SIG-M5 treated with dmso at 0.1 percent for 504 hours (cell line): Measurements from ENCODE around the gene CABCOCO1.

Experiments
- DNase-seq: peaks from one replicate; lab custom pipeline; 2025; ENCODE audit not compliant: unreplicated experiment; lab: John Stamatoyannopoulos, UW

CABCOCO1 gene

GRCh38 chr10:61754587-61755550 lies 92.1 kb downstream of the CABCOCO1 start:
- DNase-seq: no peak

GRCh38 chr10:61757001-61757400 lies 94.3 kb downstream of the CABCOCO1 start:
- DNase-seq: no peak

- no peak for DNase-seq
Observed at GRCh38 chr10:61757525-61758397, 95.0 kb downstream of the CABCOCO1 start.

GRCh38 chr10:61758433-61758832 lies 95.7 kb downstream of the CABCOCO1 start:
- no peak for DNase-seq

- no peak for DNase-seq
Observed at GRCh38 chr10:61759751-61760150, 97.0 kb downstream of the CABCOCO1 start.

- no peak for DNase-seq
Observed at GRCh38 chr10:61760943-61761824, 98.5 kb downstream of the CABCOCO1 start.

- DNase-seq: no peak
Observed at GRCh38 chr10:61761825-61762217, 99.1 kb downstream of the CABCOCO1 start.

GRCh38 chr10:61763778-61764177 lies 101.0 kb downstream of the CABCOCO1 start:
- no peak for DNase-seq

- no peak for DNase-seq
Observed at GRCh38 chr10:61764486-61764885, 101.8 kb downstream of the CABCOCO1 start.

GRCh38 chr10:61765176-61766087 lies 102.7 kb downstream of the CABCOCO1 start:
- DNase-seq: no peak

- no peak for DNase-seq
Observed at GRCh38 chr10:61766927-61767326, 104.2 kb downstream of the CABCOCO1 start.

GRCh38 chr10:61774031-61774430 lies 111.3 kb downstream of the CABCOCO1 start:
- no peak for DNase-seq

- DNase-seq: no peak
Observed at GRCh38 chr10:61775111-61775510, 112.4 kb downstream of the CABCOCO1 start.

- DNase-seq: no peak
Observed at GRCh38 chr10:61776615-61777266, 114.0 kb downstream of the CABCOCO1 start.

GRCh38 chr10:61778137-61778536 lies 115.4 kb downstream of the CABCOCO1 start:
- no peak for DNase-seq

GRCh38 chr10:61779276-61779675 lies 116.5 kb downstream of the CABCOCO1 start:
- DNase-seq: no peak

- no peak for DNase-seq
Observed at GRCh38 chr10:61779950-61780659, 117.4 kb downstream of the CABCOCO1 start.

- DNase-seq: no peak
Observed at GRCh38 chr10:61780732-61781131, 118.0 kb downstream of the CABCOCO1 start.

- no peak for DNase-seq
Observed at GRCh38 chr10:61781969-61782403, 119.3 kb downstream of the CABCOCO1 start.
